Body of pancreas (tissue), 4 donors: ENCODE measurements around the gene TMEM255B. TPM values are rescaled to one million over a fixed set of nuclear protein-coding genes. Genes with fewer than 3 reads are reported as not detected.
"Not testable (repeated sequence)": the region's sequence is repeated elsewhere in the genome, so short reads cannot be mapped to it uniquely, and the experiment has no call there.

ENCODE experiments used
- ATAC-seq: fragments of 150-250 bp; one replicate; pipeline ENCODE4 v1.9.1; 2016
- DNase-seq, 4 donors: peaks; one replicate each; pipeline ENCODE4 v3.0.0-alpha.2; 2019
- H3K27ac ChIP-seq, 4 donors: fragments of 200-600 bp; sonication (generic); 1 replicate in 3 of 4; 2 replicates in 1 of 4; pipeline versions ENCODE4 v1.5.1 to v1.6.1; 2016 to 2019; ENCODE audit warnings: mild to moderate bottlenecking in 1 of 4, mixed read lengths in 1 of 4, moderate library complexity in 1 of 4
- H3K27me3 ChIP-seq, 2 donors: fragments of 200-600 bp; sonication (generic); one replicate each; pipeline ENCODE4 v1.6.0; 2016; ENCODE audit warnings: mild to moderate bottlenecking in 1 of 2
- H3K36me3 ChIP-seq, 2 donors: fragments of 200-600 bp; sonication (generic); replicated peaks in 1 of 2; 2 replicates each; pipeline ENCODE4 v1.5.1; 2016; ENCODE audit warnings: low read depth in 2 of 2; ENCODE audit not compliant: insufficient read depth in 1 of 2
- H3K4me1 ChIP-seq: fragments of 200-600 bp; sonication (generic); one replicate; pipeline ENCODE4 v1.6.0; 2016
- H3K4me3 ChIP-seq, 2 donors: fragments of 200-600 bp; sonication (generic); 1 replicate in 1 of 2; 2 replicates in 1 of 2; pipeline ENCODE4 v1.5.1; 2016 to 2019
- H3K9me3 ChIP-seq, 3 donors: fragments of 200-600 bp; sonication (generic); 1 replicate in 2 of 3; 2 replicates in 1 of 3; pipeline ENCODE4 v1.5.1; 2016
- CTCF ChIP-seq, 7 experiments: fragments of 450-650 bp in 4 of 7; fragments of 200-600 bp in 3 of 7; sonication (generic) in 3 of 7; IDR thresholded peaks; one replicate each; pipeline ENCODE4 v1.5.1; 2016 to 2019; ENCODE audit warnings: antibody characterized with exemption in 7 of 7
- POLR2A ChIP-seq, 3 donors: fragments of 450-650 bp; IDR thresholded peaks; one replicate each; pipeline ENCODE4 v1.6.1; 2016; ENCODE audit warnings: antibody characterized with exemption in 3 of 3, mild to moderate bottlenecking in 2 of 3
- WGBS, 2 donors: methylation state at CpG; one replicate each; pipeline ENCODE4 v1.1.5; 2017; 5-methylcytosine and 5-hydroxymethylcytosine counted together
- intact Hi-C: fragments of 100-400 bp; cut with DNase I; formaldehyde crosslinking; loops from one replicate; pipeline ENCODE4 v1.15.1; 2023
- total RNA-seq, 2 donors: library from RNA; depleted of rRNA; stranded (reverse); fragments of >200 nt; gene quantifications; one replicate each; pipeline ENCODE4 v1.1.0, GENCODE V29; 2016

TMEM255B gene
- total RNA-seq, 2 donors from 2014 or later = 1.0 to 4.6 TPM

GRCh38 chr13:113831061-113831460 is 72.0 kb downstream of the TMEM255B start:
- H3K27me3 ChIP-seq = no peaks in the 10 kb centered on the region
- whole genome bisulfite sequencing, 2 donors = 86 to 91% methylated on average over 7 to 18 of the region's 23 CpGs
- no peak overlapping the region for H3K27ac ChIP-seq
- DNase-seq = no peak
- no peaks in the 10 kb centered on the region for H3K9me3 ChIP-seq
- TF ChIP-seq CTCF (IDR thresholded peaks at IDR 0.05) (no peak), POLR2A (IDR thresholded peaks at IDR 0.05) (no peak)
- intact Hi-C loops = no loop called here
- H3K36me3 ChIP-seq = peaks cover 0 to 13% of the 10 kb centered on the region in 2 donors
- ATAC-seq = no peak
- H3K4me1 ChIP-seq = no peaks in the 10 kb centered on the region
- H3K4me3 ChIP-seq = no peak overlapping the region

- ATAC-seq (no peak), DNase-seq (no peak)
- H3K4me1 ChIP-seq = peaks cover 5% of the 10 kb centered on the region
- no peak for TF ChIP-seq POLR2A (IDR thresholded peaks at IDR 0.05)
- no peak for TF ChIP-seq CTCF (IDR thresholded peaks at IDR 0.05)
- 82 to 90% methylated on average over 2 to 4 of the region's 19 CpGs for WGBS, 2 donors
- no peak overlapping the region for H3K27ac ChIP-seq
- no peaks in the 10 kb centered on the region for H3K9me3 ChIP-seq
- no peak overlapping the region for H3K4me3 ChIP-seq
- H3K27me3 ChIP-seq = no peaks in the 10 kb centered on the region
- H3K36me3 ChIP-seq = peaks cover 0 to 8% of the 10 kb centered on the region in 2 donors
- intact Hi-C loops = no loop called here
Measured at GRCh38 chr13:113832205-113832604, 73.2 kb downstream of the TMEM255B start.

- DNase-seq (no peak), ATAC-seq (no peak)
- Histone ChIP-seq H3K4me1 (peaks cover 9% of the 10 kb centered on the region), H3K27me3 (no peaks in the 10 kb centered on the region), H3K4me3 (no peak overlapping the region), H3K27ac (no peak overlapping the region), H3K9me3 (no peaks in the 10 kb centered on the region), H3K36me3 (peaks cover 0 to 5% of the 10 kb centered on the region in 2 donors)
- intact Hi-C loops = no loop called here
- no peak for TF ChIP-seq CTCF (IDR thresholded peaks at IDR 0.05)
- TF ChIP-seq POLR2A (IDR thresholded peaks at IDR 0.05) = no peak
- 88 to 98% methylated on average over 20 to 23 of the region's 23 CpGs for WGBS, 2 donors
Measured at GRCh38 chr13:113832631-113833030, 73.6 kb downstream of the TMEM255B start.

- Histone ChIP-seq H3K4me1 (peaks cover 15% of the 10 kb centered on the region), H3K4me3 (no peak overlapping the region), H3K27ac (no peak overlapping the region), H3K36me3 (peaks cover 0 to 5% of the 10 kb centered on the region in 2 donors), H3K9me3 (no peaks in the 10 kb centered on the region), H3K27me3 (no peaks in the 10 kb centered on the region)
- intact Hi-C loops = no loop called here
- DNase-seq (no peak), ATAC-seq (no peak)
- 89 to 92% methylated on average over 25 of the region's 25 CpGs for WGBS, 2 donors
- TF ChIP-seq CTCF (IDR thresholded peaks at IDR 0.05) = no peak
- no peak for TF ChIP-seq POLR2A (IDR thresholded peaks at IDR 0.05)
Measured at GRCh38 chr13:113833111-113833830, 74.2 kb downstream of the TMEM255B start.

- H3K4me3 ChIP-seq, intact Hi-C loops, ATAC-seq, H3K27ac ChIP-seq, DNase-seq, H3K9me3 ChIP-seq, H3K27me3 ChIP-seq, H3K36me3 ChIP-seq: not testable (repeated sequence)
- WGBS, 2 donors = 92 to 96% methylated on average over 17 of the region's 17 CpGs
- H3K4me1 ChIP-seq = peaks cover 23% of the 10 kb centered on the region
Measured at GRCh38 chr13:113834006-113834405, 75.0 kb downstream of the TMEM255B start.
